Measurements from ENCODE around the gene CD200.
"Not testable (repeated sequence)": the region's sequence is repeated elsewhere in the genome, so short reads cannot be mapped to it uniquely, and the experiment has no call there.

Gene CD200

GRCh38 chr3:112390783-112391641 lies 58.1 kb downstream of the CD200 start:
- no peak for DNase-seq (ENCODE audit: low spot score)

- DNase-seq (ENCODE audit: low spot score), result no peak
Observed at GRCh38 chr3:112391648-112392047, 58.7 kb downstream of the CD200 start.

DNA sequence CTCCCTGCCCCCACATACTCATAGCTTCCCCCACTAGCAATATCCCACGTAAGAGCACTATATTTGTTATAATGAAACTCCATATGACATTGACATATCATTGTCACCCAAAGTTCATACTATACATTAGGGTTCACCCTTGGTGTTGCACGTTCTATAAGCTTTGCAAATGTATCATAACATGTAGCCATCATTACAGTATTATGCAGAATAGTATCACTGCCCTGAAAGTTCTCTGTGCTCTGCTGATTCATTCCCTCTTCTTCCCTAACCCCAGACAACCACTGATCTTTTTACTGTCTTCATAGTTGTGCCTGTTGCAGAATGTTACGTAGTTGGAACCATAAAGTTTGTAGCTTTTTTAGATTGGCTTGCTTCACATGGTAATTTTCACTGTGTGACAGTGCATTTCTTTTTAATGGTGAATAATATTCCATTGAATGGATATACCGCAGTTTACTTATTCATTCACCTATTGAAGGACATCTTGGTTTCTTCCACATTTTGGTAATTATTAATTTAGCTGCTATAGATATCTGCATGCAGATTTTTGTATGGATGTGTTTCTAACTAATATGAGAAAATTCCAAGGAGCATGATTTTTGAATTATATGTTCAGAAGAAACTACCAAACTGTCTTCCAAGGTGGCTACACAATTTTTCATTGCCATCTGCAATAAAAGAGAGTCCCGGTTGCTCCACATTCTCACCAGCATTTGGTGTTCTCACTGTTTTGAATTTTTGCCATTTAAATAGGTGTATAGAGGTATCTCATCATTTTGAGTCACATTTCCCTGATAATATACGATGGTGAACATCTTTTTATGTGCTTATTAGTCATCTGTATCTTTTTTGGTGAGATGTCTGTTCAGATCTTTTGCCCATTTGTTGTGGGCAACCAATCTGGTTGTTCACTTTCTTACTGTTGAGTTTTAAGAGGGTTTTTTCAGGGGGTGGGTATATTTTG lies 59.7 kb downstream of the CD200 start:
- no peak for DNase-seq (ENCODE audit: low spot score)

- DNase-seq (ENCODE audit: low spot score), result no peak
Observed at GRCh38 chr3:112393360-112393728, 60.4 kb downstream of the CD200 start.

DNA sequence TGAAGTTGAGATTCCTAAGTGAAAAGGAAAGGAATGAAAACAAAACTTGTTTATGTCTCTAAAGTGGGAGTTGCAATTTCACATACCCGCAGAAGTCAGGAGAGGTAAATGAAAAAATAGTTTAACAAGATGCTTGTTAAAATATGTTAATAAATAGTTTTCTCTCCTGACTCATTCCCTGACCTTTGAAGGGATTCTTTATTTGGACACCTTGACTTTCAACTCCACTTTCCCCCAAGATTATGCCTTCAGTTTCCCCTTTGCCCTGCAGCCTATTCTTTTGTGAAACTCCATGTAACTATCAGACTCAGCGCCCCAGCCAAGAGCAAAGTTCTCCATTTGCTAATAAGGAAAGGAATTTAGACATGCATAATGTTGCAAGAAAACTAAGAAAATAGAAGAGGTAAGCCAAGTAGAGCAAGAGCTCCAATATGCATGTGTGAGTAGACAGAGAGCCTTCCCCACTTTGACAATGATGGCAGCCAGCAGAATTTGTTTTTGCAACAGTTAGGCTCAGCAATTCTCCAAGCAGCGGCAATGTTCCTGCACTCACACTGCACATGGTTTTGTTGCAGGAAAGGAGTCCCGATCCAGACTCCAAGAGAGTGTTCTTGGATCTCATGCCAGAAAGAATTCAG lies 61.2 kb downstream of the CD200 start:
- DNase-seq (ENCODE audit: low spot score), result no peak

GRCh38 chr3:112395181-112395895 lies 62.4 kb downstream of the CD200 start:
- no peak for DNase-seq (ENCODE audit: low spot score)

DNA sequence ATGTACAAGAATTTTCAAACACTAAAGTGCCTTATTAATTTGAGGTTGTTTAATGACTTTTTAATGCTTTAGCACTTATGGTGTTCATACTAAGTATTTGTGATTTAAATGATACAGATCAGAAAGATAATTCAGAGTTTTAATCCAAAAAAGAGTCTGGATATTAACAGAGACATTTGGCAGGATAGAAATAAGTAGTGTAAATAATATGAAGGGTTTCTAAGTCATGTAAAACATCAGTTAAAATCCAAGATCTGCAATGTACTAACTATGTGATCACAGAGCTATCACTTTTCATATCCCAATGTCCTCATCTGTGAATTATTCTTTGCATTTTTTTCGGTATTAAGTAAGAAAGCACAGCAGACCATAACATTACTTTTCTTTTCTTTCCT lies 62.9 kb downstream of the CD200 start:
- no peak for DNase-seq (ENCODE audit: low spot score)

- no peak for DNase-seq (ENCODE audit: low spot score)
Observed at GRCh38 chr3:112397556-112397955, 64.6 kb downstream of the CD200 start.

DNA sequence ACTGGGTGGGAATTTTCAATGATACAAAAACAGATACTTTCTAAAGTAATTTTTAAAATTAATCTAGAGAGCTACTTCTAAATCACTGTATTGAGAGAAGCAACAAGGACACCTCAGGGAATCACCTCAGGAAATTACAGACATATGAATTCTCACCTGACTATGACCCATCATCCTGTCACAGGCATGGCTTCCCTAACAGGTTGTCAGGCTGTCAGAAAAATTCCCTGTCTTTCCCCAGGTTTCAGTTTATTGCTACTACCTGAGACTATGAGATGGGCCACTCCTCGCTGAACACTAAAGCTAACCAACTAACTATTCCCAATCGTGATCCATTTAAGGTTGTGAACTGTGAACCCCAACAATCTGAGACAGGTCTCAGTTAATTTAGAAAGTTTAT lies 66.1 kb downstream of the CD200 start:
- DNase-seq (ENCODE audit: low spot score), result no peak

DNA sequence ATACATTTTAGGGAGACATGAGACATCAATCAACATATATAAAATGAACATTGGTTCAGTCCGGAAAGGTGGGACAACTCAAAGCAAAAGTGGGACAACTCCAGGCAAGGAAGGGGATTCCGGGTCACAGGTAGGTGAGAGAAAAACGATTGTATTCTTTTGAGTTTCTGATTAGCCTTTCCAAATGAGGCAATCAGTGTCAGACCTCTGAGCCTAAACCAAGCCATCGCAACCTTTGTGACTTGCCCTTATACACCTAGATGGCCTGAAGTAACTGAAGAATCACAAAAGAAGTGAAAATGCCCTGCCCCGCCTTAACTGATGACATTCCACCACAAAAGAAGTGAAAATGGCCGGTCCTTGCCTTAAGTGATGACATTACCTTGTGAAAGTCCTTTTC lies 66.6 kb downstream of the CD200 start:
- DNase-seq (ENCODE audit: low spot score), result not testable (repeated sequence)

GRCh38 chr3:112400317-112400716 lies 67.4 kb downstream of the CD200 start:
- DNase-seq (ENCODE audit: low spot score), result not testable (repeated sequence)

GRCh38 chr3:112401617-112402016 lies 68.7 kb downstream of the CD200 start:
- DNase-seq (ENCODE audit: low spot score), result no peak

DNA sequence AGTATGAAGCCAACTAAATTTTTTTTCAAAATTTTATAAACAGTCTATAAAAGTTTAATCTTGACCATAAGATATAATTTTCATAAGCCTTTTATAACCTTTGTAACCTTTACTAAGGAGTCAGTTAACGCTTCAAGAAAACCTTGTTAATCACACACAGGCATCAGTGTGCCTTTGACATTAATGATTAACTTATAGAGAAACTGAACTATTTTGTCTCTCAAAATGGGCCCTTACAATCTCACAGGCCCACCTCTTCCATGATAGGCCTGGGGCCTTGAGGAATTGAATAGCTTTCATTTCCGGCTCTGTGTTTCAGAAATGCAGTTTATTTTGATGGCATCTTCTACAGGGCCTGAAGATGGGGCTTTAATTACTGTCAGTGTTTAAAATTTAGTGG lies 70.1 kb downstream of the CD200 start:
- no peak for DNase-seq (ENCODE audit: low spot score)

GRCh38 chr3:112404924-112405549 lies 72.1 kb downstream of the CD200 start:
- DNase-seq (ENCODE audit: low spot score), result not testable (repeated sequence)

DNA sequence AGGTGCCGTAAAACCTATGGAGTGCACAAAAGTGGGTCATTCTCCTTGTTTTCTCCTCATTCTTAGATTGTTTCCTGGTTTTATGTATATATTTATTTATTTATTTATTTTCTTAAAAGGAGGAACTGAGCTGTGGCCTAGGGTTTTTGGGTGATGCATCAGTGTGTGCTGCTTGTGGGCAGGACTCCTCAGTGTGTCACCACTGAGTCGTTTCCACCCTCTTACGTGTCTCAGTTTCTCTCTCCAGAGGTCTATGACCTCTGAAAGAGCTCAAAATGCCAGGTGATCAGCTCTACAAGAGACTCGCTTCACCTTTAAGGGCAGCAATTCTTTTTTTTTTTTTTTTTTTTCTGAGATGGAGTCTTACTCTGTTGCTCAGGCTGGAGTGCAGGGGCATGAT lies 72.9 kb downstream of the CD200 start:
- DNase-seq (ENCODE audit: low spot score), result no peak

DNA sequence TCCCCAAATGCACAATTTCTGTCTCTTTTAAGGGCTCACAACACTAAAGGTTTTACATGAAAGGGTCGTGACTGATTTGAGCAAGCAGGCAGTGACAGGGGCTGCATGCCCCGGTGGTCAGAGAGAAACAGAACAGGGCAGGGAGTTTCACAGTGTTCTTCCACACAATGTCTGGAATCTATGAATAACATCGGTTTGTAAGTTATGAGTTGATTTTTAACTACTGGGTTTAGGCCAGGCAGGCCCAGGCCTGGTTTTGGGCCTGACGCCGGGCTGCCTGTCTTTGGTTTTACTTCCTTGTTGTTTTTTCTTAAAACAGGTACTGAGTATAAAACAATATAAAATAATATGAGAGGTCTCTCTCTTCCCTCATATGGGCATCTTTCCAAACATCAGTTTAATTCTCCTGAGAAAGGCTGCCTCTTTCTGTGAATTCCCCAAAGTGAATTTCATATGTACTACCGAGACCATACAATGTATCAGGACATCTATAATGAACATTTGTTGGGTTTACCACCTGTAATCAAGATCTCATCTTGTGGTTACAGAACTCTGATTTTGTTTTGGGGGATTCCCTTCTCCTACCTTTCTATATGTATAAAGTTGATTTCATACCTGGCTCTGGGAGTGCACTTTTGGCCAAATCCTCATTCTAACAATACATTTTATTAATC lies 74.4 kb downstream of the CD200 start:
- DNase-seq (ENCODE audit: low spot score), result no peak

- no peak for DNase-seq (ENCODE audit: low spot score)
Observed at GRCh38 chr3:112407888-112408702, 75.1 kb downstream of the CD200 start.

GRCh38 chr3:112409041-112409440 lies 76.1 kb downstream of the CD200 start:
- no peak for DNase-seq (ENCODE audit: low spot score)

- DNase-seq (ENCODE audit: low spot score), result no peak
Observed at GRCh38 chr3:112411425-112411824, 78.5 kb downstream of the CD200 start.

Measured in ecto neural progenitor cell (in vitro differentiated cells).